ACHN (cell line): ENCODE measurements around the gene IL34.

Experiments
- DNase-seq: peaks from one replicate; pipeline ENCODE4 v3.0.0-alpha.2; 2015
- in situ Hi-C: cut with HindIII; loops from 2 replicates; pipeline ENCODE4 v1.10.0; 2017; ENCODE audit warnings: low sequenced_read_pairs, low pct_ligation_motif_present, low pct_unique_long_range_greater_than_20kb

IL34 gene

DNA sequence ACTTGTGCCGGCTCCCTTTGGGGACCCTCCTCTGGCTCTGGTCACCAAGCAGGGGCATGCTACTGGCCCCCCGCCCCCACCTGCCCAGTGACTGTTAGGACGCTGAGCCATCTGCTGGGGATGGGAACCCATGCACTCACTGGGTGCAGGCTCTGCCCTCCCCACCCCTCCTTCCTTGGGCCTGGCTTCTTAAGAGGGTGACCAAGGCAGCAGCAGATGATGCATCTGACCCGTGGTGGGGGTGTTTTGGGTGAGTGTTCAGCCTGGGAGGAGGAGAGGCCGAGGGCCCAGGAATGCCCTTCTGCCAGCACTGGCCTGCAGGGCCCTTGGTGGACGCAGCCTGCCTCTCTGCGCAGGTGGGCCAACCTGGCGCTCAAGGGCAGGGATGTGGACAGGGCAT lies 58.7 kb downstream of the IL34 start:
- no peak for DNase-seq
- in situ Hi-C loops, result no loop called here

GRCh38 chr16:70706948-70707465 lies 60.6 kb downstream of the IL34 start:
- DNase-seq, result no peak

GRCh38 chr16:70708366-70709246 lies 62.2 kb downstream of the IL34 start:
- in situ Hi-C loops, result no loop called here
- no peak for DNase-seq

More at GRCh38 chr16:70706948-70707465, 60.6 kb downstream of the IL34 start:
- in situ Hi-C loops, result no loop called here

- in situ Hi-C loops, result no loop called here
- no peak for DNase-seq
Measured at GRCh38 chr16:70709457-70709856, 63.1 kb downstream of the IL34 start.

- DNase-seq, result no peak
- in situ Hi-C loops, result no loop called here
Measured at GRCh38 chr16:70709942-70710341, 63.6 kb downstream of the IL34 start.
